Measurements from ENCODE around the gene IL15. TPM values are rescaled to one million over a fixed set of nuclear protein-coding genes. Genes with fewer than 3 reads are reported as not detected.

IL15 gene
- total RNA-seq, 2 experiments from 2014 or later: 0.87 to 0.91 TPM

- Mint-ChIP-seq H3K4me3 (no peak overlapping the region), H3K27me3 (ENCODE audit: low read depth) (no peaks in the 10 kb centered on the region), H3K36me3 (ENCODE audit: low read depth) (no peaks in the 10 kb centered on the region), H3K27ac (no peak overlapping the region), H3K4me1 (ENCODE audit: low read depth) (peaks cover 3% of the 10 kb centered on the region), H3K9me3 (ENCODE audit: insufficient read depth) (no peaks in the 10 kb centered on the region)
- ChIA-PET POLR2A (no interaction called here), CTCF (no interaction called here)
- DNase-seq (no peak), ATAC-seq (no peak)
These were observed 17.7 kb downstream of the IL15 start for GRCh38 chr4:141654098-141654497.

DNA sequence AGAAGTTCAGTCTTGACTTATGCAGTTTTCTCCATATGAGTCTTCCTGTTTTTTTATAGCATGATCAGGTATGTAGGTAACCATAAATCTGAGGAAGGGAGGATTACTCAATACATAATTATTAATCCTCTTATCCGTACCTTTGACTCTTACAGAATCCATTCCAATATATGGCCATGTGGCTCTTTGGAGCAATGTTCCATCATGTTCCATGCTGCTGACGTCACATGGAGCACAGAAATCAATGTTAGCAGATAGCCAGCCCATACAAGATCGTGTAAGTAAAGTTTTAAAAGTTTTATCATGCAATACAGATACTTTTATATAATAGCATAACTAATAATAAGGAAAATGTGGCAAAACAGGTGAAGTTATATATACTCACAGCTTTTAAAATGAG is 19.6 kb downstream of the IL15 start:
- ATAC-seq (no peak), DNase-seq (no peak)
- Mint-ChIP-seq H3K9me3 (ENCODE audit: insufficient read depth) (no peaks in the 10 kb centered on the region), H3K36me3 (ENCODE audit: low read depth) (no peaks in the 10 kb centered on the region), H3K4me1 (ENCODE audit: low read depth) (peaks cover 3% of the 10 kb centered on the region), H3K27ac (no peak overlapping the region), H3K4me3 (no peak overlapping the region), H3K27me3 (ENCODE audit: low read depth) (no peaks in the 10 kb centered on the region)
- POLR2A ChIA-PET: no interaction called here
- CTCF ChIA-PET: no interaction called here

GRCh38 chr4:141657550-141658250 is 21.3 kb downstream of the IL15 start:
- Mint-ChIP-seq H3K4me3 (no peak overlapping the region), H3K4me1 (ENCODE audit: low read depth) (peaks cover 3% of the 10 kb centered on the region), H3K27ac (no peak overlapping the region), H3K36me3 (ENCODE audit: low read depth) (no peaks in the 10 kb centered on the region), H3K27me3 (ENCODE audit: low read depth) (no peaks in the 10 kb centered on the region), H3K9me3 (ENCODE audit: insufficient read depth) (no peaks in the 10 kb centered on the region)
- no peak for DNase-seq
- ATAC-seq: no peak
- CTCF ChIA-PET: no interaction called here
- POLR2A ChIA-PET: no interaction called here

DNA sequence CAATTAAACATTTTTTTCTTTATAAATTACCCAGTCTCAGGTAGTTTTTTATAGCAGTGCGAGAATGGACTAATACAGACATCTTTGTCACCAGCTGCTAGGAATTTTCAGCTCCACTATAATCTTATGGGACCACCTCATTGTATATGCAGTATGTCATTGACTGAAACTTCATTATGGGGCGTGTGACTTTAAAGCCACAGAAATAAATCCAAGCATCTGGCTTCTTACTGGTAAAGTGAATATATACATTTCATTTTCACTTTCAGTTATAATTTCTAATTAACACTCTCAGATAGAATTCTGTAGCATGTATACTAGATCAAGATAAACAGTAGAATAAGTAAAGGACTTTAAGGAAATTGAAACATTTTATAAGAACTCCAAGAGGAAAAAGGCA is 21.9 kb downstream of the IL15 start:
- H3K9me3 Mint-ChIP-seq (ENCODE audit: insufficient read depth): no peaks in the 10 kb centered on the region
- no peak overlapping the region for H3K4me3 Mint-ChIP-seq
- CTCF ChIA-PET: no interaction called here
- POLR2A ChIA-PET: no interaction called here
- no peaks in the 10 kb centered on the region for H3K36me3 Mint-ChIP-seq (ENCODE audit: low read depth)
- peaks cover 3% of the 10 kb centered on the region for H3K4me1 Mint-ChIP-seq (ENCODE audit: low read depth)
- no peak for ATAC-seq
- H3K27ac Mint-ChIP-seq: no peak overlapping the region
- H3K27me3 Mint-ChIP-seq (ENCODE audit: low read depth): no peaks in the 10 kb centered on the region
- no peak for DNase-seq

DNA sequence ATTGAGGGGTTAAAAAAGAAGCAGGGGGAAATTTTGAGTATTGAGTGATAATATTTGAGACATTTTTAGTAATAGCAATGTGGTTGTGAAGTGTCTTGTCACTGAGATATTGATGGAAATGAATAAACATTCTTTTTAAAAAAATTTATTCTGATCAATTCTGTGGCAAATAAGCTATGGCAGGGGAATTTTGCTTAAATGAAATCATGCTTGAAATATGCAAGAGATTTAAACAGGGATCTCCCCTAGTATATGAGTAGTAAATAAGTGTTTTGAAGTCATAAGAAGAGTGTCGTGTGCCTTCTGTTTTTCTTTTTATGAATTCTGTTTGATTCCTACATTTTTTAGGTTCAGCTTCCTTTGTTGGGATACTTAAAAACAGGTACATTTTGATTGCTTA is 23.2 kb downstream of the IL15 start:
- no peak overlapping the region for H3K4me3 Mint-ChIP-seq
- no peaks in the 10 kb centered on the region for H3K27me3 Mint-ChIP-seq (ENCODE audit: low read depth)
- peaks cover 3% of the 10 kb centered on the region for H3K4me1 Mint-ChIP-seq (ENCODE audit: low read depth)
- no peak overlapping the region for H3K27ac Mint-ChIP-seq
- POLR2A ChIA-PET: no interaction called here
- no peaks in the 10 kb centered on the region for H3K36me3 Mint-ChIP-seq (ENCODE audit: low read depth)
- no peaks in the 10 kb centered on the region for H3K9me3 Mint-ChIP-seq (ENCODE audit: insufficient read depth)
- DNase-seq (no peak), ATAC-seq (no peak)
- CTCF ChIA-PET: no interaction called here

DNA sequence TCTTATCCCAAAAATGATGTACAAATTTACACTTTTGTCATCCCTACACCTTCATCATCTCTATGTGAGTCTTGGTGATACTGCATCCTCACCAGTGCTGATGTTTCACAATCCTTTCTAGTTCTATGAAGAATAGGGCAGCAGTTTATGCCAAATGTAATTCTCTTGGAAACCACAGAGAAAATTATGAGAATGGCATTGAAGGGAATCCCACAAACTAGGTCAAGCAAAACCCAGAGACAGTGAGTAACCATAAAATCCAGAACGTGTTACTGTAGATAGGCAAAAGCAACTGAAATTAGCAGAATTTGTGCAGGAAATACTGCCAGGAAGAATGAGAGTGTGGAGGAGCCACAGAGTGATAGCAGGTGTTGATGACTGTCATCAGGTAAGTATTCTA is 24.5 kb downstream of the IL15 start:
- DNase-seq (no peak), ATAC-seq (no peak)
- ChIA-PET CTCF (no interaction called here), POLR2A (no interaction called here)
- Mint-ChIP-seq H3K27me3 (ENCODE audit: low read depth) (no peaks in the 10 kb centered on the region), H3K36me3 (ENCODE audit: low read depth) (no peaks in the 10 kb centered on the region), H3K9me3 (ENCODE audit: insufficient read depth) (no peaks in the 10 kb centered on the region), H3K4me3 (no peak overlapping the region), H3K27ac (no peak overlapping the region), H3K4me1 (ENCODE audit: low read depth) (peaks cover 3% of the 10 kb centered on the region)

- Mint-ChIP-seq H3K36me3 (ENCODE audit: low read depth) (no peaks in the 10 kb centered on the region), H3K27ac (no peak overlapping the region), H3K9me3 (ENCODE audit: insufficient read depth) (no peaks in the 10 kb centered on the region), H3K4me1 (ENCODE audit: low read depth) (no peaks in the 10 kb centered on the region), H3K4me3 (no peak overlapping the region), H3K27me3 (ENCODE audit: low read depth) (no peaks in the 10 kb centered on the region)
- POLR2A ChIA-PET: no interaction called here
- no peak for ATAC-seq
- no peak for DNase-seq
- CTCF ChIA-PET: interaction anchor here (1.0 kb wide), 1 partner anchor 17 kb away, joined by 3 read pairs; no protein-coding TSS in a partner anchor
These were observed 32.0 kb downstream of the IL15 start for GRCh38 chr4:141668200-141668910.

DNA sequence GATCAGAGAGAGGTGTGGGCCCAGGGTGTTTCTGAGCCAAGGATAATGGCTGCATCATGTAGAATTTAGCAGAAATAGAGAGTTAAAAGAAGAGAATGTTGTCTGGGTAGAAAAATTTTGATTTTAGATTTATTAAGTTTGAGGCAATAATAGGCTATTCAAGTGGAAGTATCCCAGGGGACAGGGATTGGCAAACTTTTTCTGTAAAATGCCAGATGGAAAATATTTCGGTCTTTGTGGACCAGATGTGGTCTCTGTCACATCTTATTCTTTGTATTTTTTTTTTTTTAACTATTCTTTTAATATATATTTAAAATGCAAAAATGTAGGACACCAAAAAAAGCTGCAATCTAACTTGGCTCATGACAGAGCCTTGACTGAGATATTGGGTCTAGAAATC is 33.1 kb downstream of the IL15 start:
- H3K9me3 Mint-ChIP-seq (ENCODE audit: insufficient read depth): no peaks in the 10 kb centered on the region
- DNase-seq: no peak
- ATAC-seq: no peak
- H3K27ac Mint-ChIP-seq: no peak overlapping the region
- ChIA-PET POLR2A (no interaction called here), CTCF (no interaction called here)
- no peaks in the 10 kb centered on the region for H3K36me3 Mint-ChIP-seq (ENCODE audit: low read depth)
- no peak overlapping the region for H3K4me3 Mint-ChIP-seq
- no peaks in the 10 kb centered on the region for H3K4me1 Mint-ChIP-seq (ENCODE audit: low read depth)
- no peaks in the 10 kb centered on the region for H3K27me3 Mint-ChIP-seq (ENCODE audit: low read depth)

DNA sequence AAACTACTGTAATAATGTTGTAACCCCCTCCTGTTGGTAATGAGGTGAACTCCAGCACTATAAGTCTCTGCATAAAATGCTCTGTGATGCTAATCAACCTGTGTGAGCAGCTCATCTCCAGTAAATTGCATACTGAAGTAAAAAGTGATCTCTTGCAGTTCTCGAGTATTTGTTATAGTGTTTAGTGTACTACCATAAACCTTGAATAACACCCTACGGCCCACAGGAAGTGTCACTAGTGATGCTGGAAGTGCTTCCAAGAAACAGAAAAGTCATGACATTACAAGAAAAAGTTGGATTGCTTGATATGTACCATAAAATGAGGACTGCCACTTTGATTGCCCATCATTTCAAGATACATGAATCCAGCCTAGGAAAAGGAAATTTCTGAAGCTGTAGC is 39.0 kb downstream of the IL15 start:
- H3K27ac Mint-ChIP-seq: no peak overlapping the region
- no peaks in the 10 kb centered on the region for H3K4me1 Mint-ChIP-seq (ENCODE audit: low read depth)
- H3K36me3 Mint-ChIP-seq (ENCODE audit: low read depth): no peaks in the 10 kb centered on the region
- DNase-seq (no peak), ATAC-seq (no peak)
- POLR2A ChIA-PET: no interaction called here
- H3K4me3 Mint-ChIP-seq: no peak overlapping the region
- H3K27me3 Mint-ChIP-seq (ENCODE audit: low read depth): no peaks in the 10 kb centered on the region
- CTCF ChIA-PET: no interaction called here
- no peaks in the 10 kb centered on the region for H3K9me3 Mint-ChIP-seq (ENCODE audit: insufficient read depth)

DNA sequence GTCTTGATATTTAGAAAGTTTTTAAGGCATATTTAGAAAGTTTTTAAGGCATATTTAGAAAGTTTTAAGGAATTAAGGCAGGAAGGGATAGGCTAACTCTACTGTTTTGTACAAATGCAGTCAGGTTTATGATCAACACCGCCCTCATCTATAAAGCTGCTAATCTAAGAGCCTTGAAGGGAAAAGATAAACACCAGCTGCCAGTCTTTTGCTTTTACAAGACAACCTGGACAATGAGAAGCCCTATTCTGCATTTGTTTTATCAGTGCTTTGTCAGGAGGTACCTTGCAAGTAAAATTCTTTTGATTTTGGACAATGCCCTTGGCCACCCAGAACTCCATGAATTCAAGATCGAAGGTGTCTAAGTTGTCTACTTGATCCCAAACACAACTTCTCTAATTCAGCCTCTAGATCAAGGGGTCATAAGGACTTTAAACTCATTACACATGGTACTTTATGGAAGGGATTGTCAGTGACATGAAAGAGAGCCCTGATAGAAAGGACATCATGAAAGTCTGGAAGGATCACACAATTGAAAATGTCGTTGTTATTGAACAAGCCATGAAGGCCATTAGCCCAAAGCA is 39.8 kb downstream of the IL15 start:
- no peaks in the 10 kb centered on the region for H3K9me3 Mint-ChIP-seq (ENCODE audit: insufficient read depth)
- no peak for ATAC-seq
- H3K4me3 Mint-ChIP-seq: no peak overlapping the region
- no peaks in the 10 kb centered on the region for H3K36me3 Mint-ChIP-seq (ENCODE audit: low read depth)
- POLR2A ChIA-PET: no interaction called here
- no peaks in the 10 kb centered on the region for H3K4me1 Mint-ChIP-seq (ENCODE audit: low read depth)
- no peak for DNase-seq
- peaks cover 2% of the 10 kb centered on the region for H3K27me3 Mint-ChIP-seq (ENCODE audit: low read depth)
- CTCF ChIA-PET: no interaction called here
- H3K27ac Mint-ChIP-seq: no peak overlapping the region

GRCh38 chr4:141680060-141680459 is 43.7 kb downstream of the IL15 start:
- no peaks in the 10 kb centered on the region for H3K4me1 Mint-ChIP-seq (ENCODE audit: low read depth)
- ChIA-PET CTCF (no interaction called here), POLR2A (no interaction called here)
- peaks cover 2% of the 10 kb centered on the region for H3K27me3 Mint-ChIP-seq (ENCODE audit: low read depth)
- ATAC-seq (no peak), DNase-seq (no peak)
- no peak overlapping the region for H3K27ac Mint-ChIP-seq
- no peaks in the 10 kb centered on the region for H3K36me3 Mint-ChIP-seq (ENCODE audit: low read depth)
- H3K4me3 Mint-ChIP-seq: no peak overlapping the region
- no peaks in the 10 kb centered on the region for H3K9me3 Mint-ChIP-seq (ENCODE audit: insufficient read depth)

DNA sequence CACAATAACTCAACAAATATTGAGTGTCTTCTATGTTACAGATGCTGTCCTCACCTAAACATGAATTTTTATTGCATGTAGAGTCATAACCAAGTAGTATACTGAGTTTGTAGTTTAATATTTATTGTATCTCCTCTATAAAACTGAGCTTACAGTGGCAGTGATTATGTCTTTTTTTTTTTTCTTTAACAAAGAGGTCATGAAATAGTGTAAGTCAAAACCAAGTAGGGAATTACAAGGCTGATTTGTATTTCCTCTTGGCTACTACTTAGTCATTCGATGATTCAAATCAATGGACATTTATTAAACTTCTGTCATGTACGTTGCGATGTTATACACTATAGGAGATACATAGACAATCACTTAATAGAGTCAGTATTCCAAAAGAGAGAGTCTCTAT is 48.4 kb downstream of the IL15 start:
- POLR2A ChIA-PET: no interaction called here
- ATAC-seq (no peak), DNase-seq (no peak)
- no peaks in the 10 kb centered on the region for H3K9me3 Mint-ChIP-seq (ENCODE audit: insufficient read depth)
- no peak overlapping the region for H3K4me3 Mint-ChIP-seq
- CTCF ChIA-PET: no interaction called here
- no peak overlapping the region for H3K27ac Mint-ChIP-seq
- no peaks in the 10 kb centered on the region for H3K36me3 Mint-ChIP-seq (ENCODE audit: low read depth)
- peaks cover 2% of the 10 kb centered on the region for H3K27me3 Mint-ChIP-seq (ENCODE audit: low read depth)
- no peaks in the 10 kb centered on the region for H3K4me1 Mint-ChIP-seq (ENCODE audit: low read depth)

Measured in activated CD8-positive, alpha-beta T cell treated with anti-CD3 and anti-CD28 coated beads, Interleukin-2, amount 10 ng/mL, durations not matched to agents 7 days and 5 days (primary cell).